Esophagus squamous epithelium (tissue), 4 donors: ENCODE measurements around the gene HMCN1.

ENCODE experiments used
- CTCF ChIP-seq, 6 experiments: fragments of 450-650 bp in 4 of 6; fragments of 200-600 bp in 2 of 6; sonication (generic) in 2 of 6; IDR thresholded peaks; one replicate each; pipeline ENCODE4 v1.5.1; 2016 to 2019; ENCODE audit warnings: antibody characterized with exemption in 6 of 6, mild to moderate bottlenecking in 4 of 6, moderate library complexity in 4 of 6
- POLR2A ChIP-seq, 4 donors: fragments of 450-650 bp; IDR thresholded peaks; one replicate each; pipeline ENCODE4 v1.6.1; 2017; ENCODE audit warnings: antibody characterized with exemption in 4 of 4, mild to moderate bottlenecking in 4 of 4, moderate library complexity in 3 of 4

- TF ChIP-seq POLR2A (IDR thresholded peaks at IDR 0.05) (no peak), CTCF (IDR thresholded peaks at IDR 0.05) (no peak)
These were observed 32.5 kb upstream of the HMCN1 start for GRCh38 chr1:185701650-185702049.
